ENCODE measurements around the gene C10orf90. TPM values are rescaled to one million over a fixed set of nuclear protein-coding genes. Genes with fewer than 3 reads are reported as not detected.

Gene C10orf90
- total RNA-seq, 2 donors from 2014 or later: 0.33 TPM; not detected in 1

- H3K27me3 ChIP-seq (ENCODE audit: control insufficient read depth, insufficient read depth, low read length, poor library complexity, severe bottlenecking): peaks cover 47% of the 10 kb centered on the region
- peaks cover 53% of the 10 kb centered on the region for H3K27me3 Mint-ChIP-seq (ENCODE audit: insufficient read depth)
- DNase-seq: no peak
- no peak overlapping the region for H3K27ac Mint-ChIP-seq
- H3K9me3 Mint-ChIP-seq: peaks cover 3% of the 10 kb centered on the region
- no peak overlapping the region for H3K4me3 ChIP-seq (ENCODE audit: low read length)
- no peak overlapping the region for H3K4me3 Mint-ChIP-seq
- 83 to 84% methylated on average over 7 to 9 of the region's 9 CpGs for WGBS, 2 experiments (ENCODE audit: insufficient coverage in 1 of 2, insufficient read length in 1 of 2)
- TF ChIP-seq CTCF (conservative IDR thresholded peaks at IDR 0.05): no peak
- no peak overlapping the region for H3K9ac ChIP-seq (ENCODE audit: extremely low read depth, low read length, poor library complexity, severe bottlenecking)
- no peaks in the 10 kb centered on the region for H3K36me3 ChIP-seq (ENCODE audit: control insufficient read depth, insufficient read depth, low read length)
- H3K36me3 Mint-ChIP-seq (ENCODE audit: low read depth): no peaks in the 10 kb centered on the region
- H3K4me1 ChIP-seq (ENCODE audit: control insufficient read depth, insufficient read depth, low read length): no peaks in the 10 kb centered on the region
- H3K4me1 Mint-ChIP-seq: peaks cover 9% of the 10 kb centered on the region
- H3K9me3 ChIP-seq (ENCODE audit: control insufficient read depth, low read length): peaks cover 5% of the 10 kb centered on the region
- peak overlapping the region; percentile 40 for H3K27ac ChIP-seq (ENCODE audit: low read depth, low read length)
Observed at GRCh38 chr10:126391192-126391885, 279.2 kb downstream of the C10orf90 start.

- Histone ChIP-seq H3K4me3 (ENCODE audit: low read length) (no peak overlapping the region), H3K27me3 (ENCODE audit: control insufficient read depth, insufficient read depth, low read length, poor library complexity, severe bottlenecking) (peaks cover 57% of the 10 kb centered on the region), H3K27ac (ENCODE audit: low read depth, low read length) (no peak overlapping the region), H3K36me3 (ENCODE audit: control insufficient read depth, insufficient read depth, low read length) (no peaks in the 10 kb centered on the region), H3K4me1 (ENCODE audit: control insufficient read depth, insufficient read depth, low read length) (no peaks in the 10 kb centered on the region), H3K9ac (ENCODE audit: extremely low read depth, low read length, poor library complexity, severe bottlenecking) (no peak overlapping the region), H3K9me3 (ENCODE audit: control insufficient read depth, low read length) (peaks cover 5% of the 10 kb centered on the region)
- no peak for DNase-seq
- peaks cover 9% of the 10 kb centered on the region for H3K4me1 Mint-ChIP-seq
- peaks cover 3% of the 10 kb centered on the region for H3K9me3 Mint-ChIP-seq
- no peaks in the 10 kb centered on the region for H3K36me3 Mint-ChIP-seq (ENCODE audit: low read depth)
- no peak for TF ChIP-seq CTCF (conservative IDR thresholded peaks at IDR 0.05)
- peaks cover 57% of the 10 kb centered on the region for H3K27me3 Mint-ChIP-seq (ENCODE audit: insufficient read depth)
- H3K27ac Mint-ChIP-seq: no peak overlapping the region
- WGBS, 2 experiments (ENCODE audit: insufficient coverage in 1 of 2, insufficient read length in 1 of 2): 85 to 92% methylated on average over 2 to 4 of the region's 4 CpGs
- no peak overlapping the region for H3K4me3 Mint-ChIP-seq
Observed at GRCh38 chr10:126390324-126390723, 280.2 kb downstream of the C10orf90 start.

DNA sequence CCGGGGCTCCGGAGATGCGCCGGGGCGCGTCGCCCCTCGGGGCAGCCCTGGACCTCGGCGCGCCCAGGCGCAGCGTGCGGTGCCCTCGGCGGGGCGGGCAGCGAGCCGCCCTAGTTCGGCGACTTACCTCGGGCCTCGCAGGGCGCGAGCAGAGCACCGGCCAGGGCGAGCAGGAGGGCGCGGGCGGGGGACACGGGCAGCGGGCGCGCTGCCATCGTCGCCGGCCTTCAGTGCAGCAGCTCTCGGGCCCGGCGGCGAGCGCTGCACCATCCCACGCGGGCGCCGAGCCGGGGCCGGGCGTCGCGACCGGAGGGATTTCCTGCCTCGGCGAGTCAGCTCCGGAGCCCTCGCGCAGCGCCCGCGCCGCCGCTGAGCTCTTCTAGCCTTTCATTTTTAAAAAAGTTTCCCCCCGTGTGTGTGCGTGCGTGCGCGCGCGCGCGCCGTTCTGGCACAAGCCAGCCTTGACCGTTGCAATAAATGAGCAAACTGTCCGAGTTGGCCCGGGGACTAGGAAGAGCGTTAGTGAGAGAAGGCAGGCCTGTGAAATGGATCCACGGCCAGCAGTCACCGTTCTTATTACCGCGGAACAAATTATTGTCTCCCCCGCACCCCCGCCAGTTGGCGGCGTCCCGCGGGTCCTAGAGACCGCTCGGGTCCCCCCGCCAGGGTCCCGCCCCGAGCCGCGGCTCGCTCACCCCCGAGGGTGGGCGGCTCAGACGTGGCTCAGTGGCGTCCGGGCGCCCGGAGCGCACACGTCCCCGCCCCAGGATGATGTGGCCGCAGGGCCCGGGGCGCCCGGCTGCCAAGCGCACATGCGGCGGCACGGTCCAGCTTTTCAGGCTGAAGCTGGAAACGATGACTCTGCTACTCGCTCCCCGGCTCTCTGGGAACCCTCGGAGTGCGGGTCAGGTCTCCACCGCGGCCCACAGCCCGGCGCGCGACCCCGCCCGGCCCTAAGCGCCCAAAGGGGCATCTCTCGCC is 282.3 kb downstream of the C10orf90 start, which contains the start of gene ADAM12:
Gene ADAM12 (minus strand): TSS at position 547 of the 981 bp plus-strand sequence. CDS start 332 bp downstream, at position 215.
- H3K27ac Mint-ChIP-seq: no peak within 1 kb of the TSS
- peak within 1 kb of the TSS; percentile 52 for H3K4me3 Mint-ChIP-seq
- peaks cover 8% of the 10 kb centered on the region for H3K9me3 ChIP-seq (ENCODE audit: control insufficient read depth, low read length)
- peaks cover 60% of the 10 kb centered on the region for H3K27me3 ChIP-seq (ENCODE audit: control insufficient read depth, insufficient read depth, low read length, poor library complexity, severe bottlenecking)
- no peak within 1 kb of the TSS for H3K27ac ChIP-seq (ENCODE audit: low read depth, low read length)
- 3 to 7% methylated on average over 53 to 127 of the region's 127 CpGs for WGBS, 2 experiments (ENCODE audit: insufficient coverage in 1 of 2, insufficient read length in 1 of 2)
- H3K27me3 Mint-ChIP-seq (ENCODE audit: insufficient read depth): peaks cover 63% of the 10 kb centered on the region
- H3K9me3 Mint-ChIP-seq: peaks cover 5% of the 10 kb centered on the region
- H3K36me3 ChIP-seq (ENCODE audit: control insufficient read depth, insufficient read depth, low read length): no peaks in the 10 kb centered on the region
- no peak within 1 kb of the TSS for H3K9ac ChIP-seq (ENCODE audit: extremely low read depth, low read length, poor library complexity, severe bottlenecking)
- H3K4me1 Mint-ChIP-seq: peaks cover 9% of the 10 kb centered on the region
- no peaks in the 10 kb centered on the region for H3K4me1 ChIP-seq (ENCODE audit: control insufficient read depth, insufficient read depth, low read length)
- peak; percentile 78 for DNase-seq
- H3K36me3 Mint-ChIP-seq (ENCODE audit: low read depth): peaks cover 2% of the 10 kb centered on the region
- TF ChIP-seq CTCF (conservative IDR thresholded peaks at IDR 0.05): no peak
- peak within 1 kb of the TSS; percentile 75 for H3K4me3 ChIP-seq (ENCODE audit: low read length)

Measured in endodermal cell (in vitro differentiated cells).